GM19025 (cell line): Measurements from ENCODE around the gene ROBO4.

Experiments
- ATAC-seq: cut with Tn5 transposase; IDR thresholded peaks from one replicate; pipeline ENCODE4 v1.9.1; 2021; ENCODE audit warnings: mild to moderate bottlenecking, low read depth, moderate library complexity; ENCODE audit not compliant: unreplicated experiment

ROBO4 gene

GRCh38 chr11:124859171-124859570 is 38.5 kb downstream of the ROBO4 start:
- no peak for ATAC-seq

GRCh38 chr11:124846070-124846673 is 51.5 kb downstream of the ROBO4 start:
- ATAC-seq = no peak

- no peak for ATAC-seq
These were observed 53.0 kb downstream of the ROBO4 start for GRCh38 chr11:124844664-124845079.

- ATAC-seq = no peak
These were observed 54.1 kb downstream of the ROBO4 start for GRCh38 chr11:124843616-124843910.

- no peak for ATAC-seq
These were observed 55.4 kb downstream of the ROBO4 start for GRCh38 chr11:124842305-124842704.

GRCh38 chr11:124841840-124842239 is 55.8 kb downstream of the ROBO4 start:
- ATAC-seq = no peak

GRCh38 chr11:124841201-124841600 is 56.5 kb downstream of the ROBO4 start:
- ATAC-seq = no peak

GRCh38 chr11:124840666-124841065 is 57.0 kb downstream of the ROBO4 start:
- ATAC-seq = no peak

- ATAC-seq = no peak
These were observed 57.6 kb downstream of the ROBO4 start for GRCh38 chr11:124839972-124840621.

- ATAC-seq = no peak
These were observed 58.3 kb downstream of the ROBO4 start for GRCh38 chr11:124839128-124839971.

- no peak for ATAC-seq
These were observed 58.9 kb downstream of the ROBO4 start for GRCh38 chr11:124838805-124839127.

- no peak for ATAC-seq
These were observed 60.2 kb downstream of the ROBO4 start for GRCh38 chr11:124837491-124837856.

GRCh38 chr11:124835918-124836317 is 61.7 kb downstream of the ROBO4 start:
- no peak for ATAC-seq

GRCh38 chr11:124834526-124835180 is 63.0 kb downstream of the ROBO4 start:
- ATAC-seq = no peak
